ENCODE measurements around the gene MTMR2.

- no peak for TF ChIP-seq CTCF (IDR thresholded peaks at IDR 0.05 in 2 of 3, conservative IDR thresholded peaks at IDR 0.05 in 1 of 3; ENCODE audit: borderline replicate concordance in 1 of 3, insufficient read depth in 1 of 3, low read depth in 2 of 3, low read length in 2 of 3)
- TF ChIP-seq JUND (IDR thresholded peaks at IDR 0.05) = no peak
- no peak for TF ChIP-seq ZNF274 (IDR thresholded peaks at IDR 0.05; ENCODE audit: low read depth, low read length)
- TF ChIP-seq POLR2A (IDR thresholded peaks at IDR 0.05; ENCODE audit: borderline replicate concordance, extremely low read depth, insufficient read depth, insufficient read length) = no peak
- no peak for TF ChIP-seq EZH2 (IDR thresholded peaks at IDR 0.05)
- TF ChIP-seq TCF7L2 (IDR thresholded peaks at IDR 0.05; ENCODE audit: borderline replicate concordance, extremely low read depth, insufficient read depth, insufficient read length) = no peak
- TF ChIP-seq SP1 (IDR thresholded peaks at IDR 0.05; ENCODE audit: low read depth) = no peak
- no peak for TF ChIP-seq CEBPB (IDR thresholded peaks at IDR 0.05; ENCODE audit: low read depth)
- TF ChIP-seq POLR2AphosphoS5 (IDR thresholded peaks at IDR 0.05; ENCODE audit: low read depth, low read length) = no peak
Measured at GRCh38 chr11:95917193-95918036, 6.5 kb downstream of the MTMR2 start.
